ENCODE data around the gene ARHGEF38. TPM values are rescaled to one million over a fixed set of nuclear protein-coding genes. Genes with fewer than 3 reads are reported as not detected.

ARHGEF38 gene, protein sequence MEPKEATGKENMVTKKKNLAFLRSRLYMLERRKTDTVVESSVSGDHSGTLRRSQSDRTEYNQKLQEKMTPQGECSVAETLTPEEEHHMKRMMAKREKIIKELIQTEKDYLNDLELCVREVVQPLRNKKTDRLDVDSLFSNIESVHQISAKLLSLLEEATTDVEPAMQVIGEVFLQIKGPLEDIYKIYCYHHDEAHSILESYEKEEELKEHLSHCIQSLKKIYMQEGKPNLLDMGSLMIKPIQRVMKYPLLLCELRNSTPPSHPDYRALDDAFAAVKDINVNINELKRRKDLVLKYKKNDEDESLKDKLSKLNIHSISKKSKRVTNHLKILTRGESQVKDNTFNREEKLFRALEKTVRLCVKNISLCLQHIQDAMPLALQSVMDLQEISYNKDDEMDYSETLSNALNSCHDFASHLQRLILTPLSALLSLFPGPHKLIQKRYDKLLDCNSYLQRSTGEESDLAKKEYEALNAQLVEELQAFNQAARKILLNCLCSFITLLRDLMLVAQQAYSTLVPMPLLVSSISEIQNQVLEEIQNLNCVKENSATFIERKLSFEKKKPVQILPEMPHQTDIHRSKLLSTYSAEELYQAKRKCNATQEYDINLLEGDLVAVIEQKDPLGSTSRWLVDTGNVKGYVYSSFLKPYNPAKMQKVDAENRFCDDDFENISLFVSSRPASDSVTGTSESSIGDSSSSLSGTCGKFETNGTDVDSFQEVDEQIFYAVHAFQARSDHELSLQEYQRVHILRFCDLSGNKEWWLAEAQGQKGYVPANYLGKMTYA
- 0.07 TPM for polyA plus RNA-seq (2013)

- 64% methylated on average over 11 of the region's 11 CpGs for WGBS (ENCODE audit: insufficient coverage)
- Histone ChIP-seq H3K27ac (ENCODE audit: insufficient read depth in 1 of 2, low read depth in 1 of 2, low read length in 2 of 2, poor library complexity in 1 of 2, severe bottlenecking in 2 of 2) (no peak within 1 kb of the TSS), H3K4me1 (ENCODE audit: control extremely low read depth in 1 of 4, control insufficient read depth in 4 of 4, insufficient read depth in 4 of 4, low read length in 3 of 4) (peaks cover 0 to 6% (median 2%) of the 10 kb centered on the region in 4 experiments), H3K4me3 (ENCODE audit: control insufficient read depth in 1 of 7, extremely low read depth in 1 of 7, insufficient read depth in 4 of 7, low read depth in 2 of 7, low read length in 6 of 7) (no peak within 1 kb of the TSS), H3K27me3 (replicated peaks in 2 of 5; ENCODE audit: control insufficient read depth in 4 of 5, insufficient read depth in 5 of 5, low read length in 4 of 5) (no peaks in the 10 kb centered on the region), H3K9me3 (ENCODE audit: control extremely low read depth in 1 of 5, control insufficient read depth in 4 of 5, insufficient read depth in 2 of 5, low read depth in 1 of 5, low read length in 4 of 5) (no peaks in the 10 kb centered on the region), H3K36me3 (ENCODE audit: control insufficient read depth in 4 of 4, insufficient read depth in 4 of 4, low read length in 3 of 4) (no peaks in the 10 kb centered on the region)
- ChIA-PET POLR2A (no interaction called here), CTCF (no interaction called here)
- no peak for DNase-seq
These were observed at the start of gene ARHGEF38 for GRCh38 chr4:105551965-105552746. Gene ARHGEF38, plus strand, starts transcription at chr4:105552620. Its CDS starts 146 bp downstream, at chr4:105552766.

- Histone ChIP-seq H3K27me3 (replicated peaks in 2 of 5; ENCODE audit: control insufficient read depth in 4 of 5, insufficient read depth in 5 of 5, low read length in 4 of 5) (no peaks in the 10 kb centered on the region), H3K27ac (ENCODE audit: insufficient read depth in 1 of 2, low read depth in 1 of 2, low read length in 2 of 2, poor library complexity in 1 of 2, severe bottlenecking in 2 of 2) (no peak overlapping the region), H3K4me3 (ENCODE audit: control insufficient read depth in 1 of 7, extremely low read depth in 1 of 7, insufficient read depth in 4 of 7, low read depth in 2 of 7, low read length in 6 of 7) (no peak overlapping the region), H3K4me1 (ENCODE audit: control extremely low read depth in 1 of 4, control insufficient read depth in 4 of 4, insufficient read depth in 4 of 4, low read length in 3 of 4) (no peaks in the 10 kb centered on the region), H3K36me3 (ENCODE audit: control insufficient read depth in 4 of 4, insufficient read depth in 4 of 4, low read length in 3 of 4) (no peaks in the 10 kb centered on the region), H3K9me3 (ENCODE audit: control extremely low read depth in 1 of 5, control insufficient read depth in 4 of 5, insufficient read depth in 2 of 5, low read depth in 1 of 5, low read length in 4 of 5) (no peaks in the 10 kb centered on the region)
- CTCF ChIA-PET: no interaction called here
- no CpG with 5 or more reads among the region's 2 CpGs for WGBS (ENCODE audit: insufficient coverage)
- no peak for DNase-seq
- POLR2A ChIA-PET: no interaction called here
These were observed 48.9 kb upstream of the ARHGEF38 start for GRCh38 chr4:105503484-105503883.

- no peak for DNase-seq
- Histone ChIP-seq H3K9me3 (ENCODE audit: control extremely low read depth in 1 of 5, control insufficient read depth in 4 of 5, insufficient read depth in 2 of 5, low read depth in 1 of 5, low read length in 4 of 5) (no peaks in the 10 kb centered on the region), H3K4me1 (ENCODE audit: control extremely low read depth in 1 of 4, control insufficient read depth in 4 of 4, insufficient read depth in 4 of 4, low read length in 3 of 4) (no peaks in the 10 kb centered on the region), H3K4me3 (ENCODE audit: control insufficient read depth in 1 of 7, extremely low read depth in 1 of 7, insufficient read depth in 4 of 7, low read depth in 2 of 7, low read length in 6 of 7) (no peak overlapping the region), H3K27ac (ENCODE audit: insufficient read depth in 1 of 2, low read depth in 1 of 2, low read length in 2 of 2, poor library complexity in 1 of 2, severe bottlenecking in 2 of 2) (no peak overlapping the region), H3K27me3 (replicated peaks in 2 of 5; ENCODE audit: control insufficient read depth in 4 of 5, insufficient read depth in 5 of 5, low read length in 4 of 5) (no peaks in the 10 kb centered on the region), H3K36me3 (ENCODE audit: control insufficient read depth in 4 of 4, insufficient read depth in 4 of 4, low read length in 3 of 4) (no peaks in the 10 kb centered on the region)
- ChIA-PET CTCF (no interaction called here), POLR2A (no interaction called here)
- no CpG with 5 or more reads among the region's 2 CpGs for WGBS (ENCODE audit: insufficient coverage)
These were observed 47.7 kb upstream of the ARHGEF38 start for GRCh38 chr4:105504744-105505143.

- Histone ChIP-seq H3K27me3 (replicated peaks in 2 of 5; ENCODE audit: control insufficient read depth in 4 of 5, insufficient read depth in 5 of 5, low read length in 4 of 5) (no peaks in the 10 kb centered on the region), H3K36me3 (ENCODE audit: control insufficient read depth in 4 of 4, insufficient read depth in 4 of 4, low read length in 3 of 4) (no peaks in the 10 kb centered on the region), H3K9me3 (ENCODE audit: control extremely low read depth in 1 of 5, control insufficient read depth in 4 of 5, insufficient read depth in 2 of 5, low read depth in 1 of 5, low read length in 4 of 5) (no peaks in the 10 kb centered on the region), H3K4me3 (ENCODE audit: control insufficient read depth in 1 of 7, extremely low read depth in 1 of 7, insufficient read depth in 4 of 7, low read depth in 2 of 7, low read length in 6 of 7) (no peak overlapping the region), H3K4me1 (ENCODE audit: control extremely low read depth in 1 of 4, control insufficient read depth in 4 of 4, insufficient read depth in 4 of 4, low read length in 3 of 4) (no peaks in the 10 kb centered on the region), H3K27ac (ENCODE audit: insufficient read depth in 1 of 2, low read depth in 1 of 2, low read length in 2 of 2, poor library complexity in 1 of 2, severe bottlenecking in 2 of 2) (no peak overlapping the region)
- no CpG with 5 or more reads among the region's 1 CpG for WGBS (ENCODE audit: insufficient coverage)
- CTCF ChIA-PET: no interaction called here
- DNase-seq: peak in 2 of 3 donors; percentile 9 to 23
- POLR2A ChIA-PET: no interaction called here
These were observed 43.1 kb upstream of the ARHGEF38 start for GRCh38 chr4:105509291-105509690.

DNA sequence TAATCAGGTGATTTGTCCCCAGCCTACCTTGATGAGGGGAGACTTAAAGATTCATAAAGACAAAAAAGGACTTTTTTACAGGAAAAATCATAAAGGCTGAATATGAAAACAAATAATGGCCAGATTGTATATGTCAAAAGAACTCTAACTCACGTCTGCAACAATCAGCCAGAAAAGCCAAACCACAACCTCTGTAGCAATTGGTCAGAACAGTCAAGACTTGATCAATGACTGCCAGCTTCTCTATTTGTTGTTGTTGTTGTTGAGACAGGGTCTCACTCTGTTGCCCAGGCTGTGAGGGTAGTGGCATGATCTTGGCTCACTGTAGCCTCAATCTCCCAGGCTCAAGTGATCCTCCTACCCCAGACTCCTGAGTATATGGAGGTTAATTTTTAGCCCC lies 42.7 kb upstream of the ARHGEF38 start:
- H3K36me3 ChIP-seq (ENCODE audit: control insufficient read depth in 4 of 4, insufficient read depth in 4 of 4, low read length in 3 of 4): no peaks in the 10 kb centered on the region
- POLR2A ChIA-PET: no interaction called here
- no peaks in the 10 kb centered on the region for H3K9me3 ChIP-seq (ENCODE audit: control extremely low read depth in 1 of 5, control insufficient read depth in 4 of 5, insufficient read depth in 2 of 5, low read depth in 1 of 5, low read length in 4 of 5)
- CTCF ChIA-PET: no interaction called here
- H3K4me1 ChIP-seq (ENCODE audit: control extremely low read depth in 1 of 4, control insufficient read depth in 4 of 4, insufficient read depth in 4 of 4, low read length in 3 of 4): no peaks in the 10 kb centered on the region
- DNase-seq: no peak
- whole genome bisulfite sequencing (ENCODE audit: insufficient coverage): no CpG with 5 or more reads among the region's 1 CpG
- no peak overlapping the region for H3K4me3 ChIP-seq (ENCODE audit: control insufficient read depth in 1 of 7, extremely low read depth in 1 of 7, insufficient read depth in 4 of 7, low read depth in 2 of 7, low read length in 6 of 7)
- no peaks in the 10 kb centered on the region for H3K27me3 ChIP-seq (replicated peaks in 2 of 5; ENCODE audit: control insufficient read depth in 4 of 5, insufficient read depth in 5 of 5, low read length in 4 of 5)
- no peak overlapping the region for H3K27ac ChIP-seq (ENCODE audit: insufficient read depth in 1 of 2, low read depth in 1 of 2, low read length in 2 of 2, poor library complexity in 1 of 2, severe bottlenecking in 2 of 2)

DNA sequence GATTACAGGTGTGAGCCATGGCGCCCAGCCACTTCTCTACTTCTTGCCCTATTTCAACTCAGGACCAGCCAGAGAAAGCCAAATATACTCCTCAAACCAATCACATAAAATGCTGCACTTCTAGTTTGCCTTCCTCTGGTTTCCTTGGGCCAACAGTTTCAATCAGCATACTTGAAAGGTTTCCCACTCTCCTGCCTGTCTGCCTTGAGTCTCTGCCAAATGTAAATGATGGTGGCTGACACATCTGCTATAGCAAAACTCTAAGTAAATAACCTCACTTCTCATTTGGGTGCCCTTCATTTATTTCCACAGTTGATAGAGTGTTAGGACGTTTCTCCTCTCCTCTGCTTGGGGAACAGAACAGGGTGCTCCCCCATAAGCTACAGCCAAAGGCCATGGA lies 42.2 kb upstream of the ARHGEF38 start:
- no peak for DNase-seq
- no peak overlapping the region for H3K27ac ChIP-seq (ENCODE audit: insufficient read depth in 1 of 2, low read depth in 1 of 2, low read length in 2 of 2, poor library complexity in 1 of 2, severe bottlenecking in 2 of 2)
- no peaks in the 10 kb centered on the region for H3K36me3 ChIP-seq (ENCODE audit: control insufficient read depth in 4 of 4, insufficient read depth in 4 of 4, low read length in 3 of 4)
- no peak overlapping the region for H3K4me3 ChIP-seq (ENCODE audit: control insufficient read depth in 1 of 7, extremely low read depth in 1 of 7, insufficient read depth in 4 of 7, low read depth in 2 of 7, low read length in 6 of 7)
- H3K9me3 ChIP-seq (ENCODE audit: control extremely low read depth in 1 of 5, control insufficient read depth in 4 of 5, insufficient read depth in 2 of 5, low read depth in 1 of 5, low read length in 4 of 5): peaks cover 0 to 2% (median 0%) of the 10 kb centered on the region in 5 experiments
- no peaks in the 10 kb centered on the region for H3K4me1 ChIP-seq (ENCODE audit: control extremely low read depth in 1 of 4, control insufficient read depth in 4 of 4, insufficient read depth in 4 of 4, low read length in 3 of 4)
- CTCF ChIA-PET: interaction anchor here (0.8 to 1.1 kb wide), 2 partner anchors 19 to 37 kb away, joined by 3 to 4 read pairs; partner anchors contain the start of gene PPA2
- POLR2A ChIA-PET: no interaction called here
- H3K27me3 ChIP-seq (replicated peaks in 2 of 5; ENCODE audit: control insufficient read depth in 4 of 5, insufficient read depth in 5 of 5, low read length in 4 of 5): no peaks in the 10 kb centered on the region
- whole genome bisulfite sequencing (ENCODE audit: insufficient coverage): 92% methylated on average over 1 of the region's 2 CpGs
